Fibroblast of skin of scalp (primary cell): Measurements from ENCODE around the gene AMIGO3.
"Not testable (repeated sequence)": the region's sequence is repeated elsewhere in the genome, so short reads cannot be mapped to it uniquely, and the experiment has no call there.

Experiments
- DNase-seq: peaks from one replicate; pipeline ENCODE4 v3.0.0-alpha.2; 2013

Gene AMIGO3

DNA sequence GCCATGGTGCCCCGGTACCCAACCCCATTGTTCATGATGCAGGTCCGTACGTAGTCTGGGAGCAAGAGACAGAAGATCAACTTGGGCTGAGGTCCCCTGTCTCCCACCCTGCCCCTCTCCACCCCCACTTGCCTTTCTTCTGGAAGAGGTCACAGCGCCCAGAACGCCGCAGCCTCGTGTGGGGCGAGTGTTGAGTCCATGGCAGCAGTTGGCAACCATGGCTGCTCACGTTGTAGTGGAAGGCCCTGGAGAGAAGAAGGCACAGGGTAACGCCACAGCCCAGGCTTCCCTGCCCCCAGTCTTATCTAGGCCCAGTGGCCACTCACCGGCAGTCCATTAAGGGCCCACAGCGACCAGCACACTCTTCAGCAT lies 32.1 kb downstream of the AMIGO3 start:
- not testable (repeated sequence) for DNase-seq

DNA sequence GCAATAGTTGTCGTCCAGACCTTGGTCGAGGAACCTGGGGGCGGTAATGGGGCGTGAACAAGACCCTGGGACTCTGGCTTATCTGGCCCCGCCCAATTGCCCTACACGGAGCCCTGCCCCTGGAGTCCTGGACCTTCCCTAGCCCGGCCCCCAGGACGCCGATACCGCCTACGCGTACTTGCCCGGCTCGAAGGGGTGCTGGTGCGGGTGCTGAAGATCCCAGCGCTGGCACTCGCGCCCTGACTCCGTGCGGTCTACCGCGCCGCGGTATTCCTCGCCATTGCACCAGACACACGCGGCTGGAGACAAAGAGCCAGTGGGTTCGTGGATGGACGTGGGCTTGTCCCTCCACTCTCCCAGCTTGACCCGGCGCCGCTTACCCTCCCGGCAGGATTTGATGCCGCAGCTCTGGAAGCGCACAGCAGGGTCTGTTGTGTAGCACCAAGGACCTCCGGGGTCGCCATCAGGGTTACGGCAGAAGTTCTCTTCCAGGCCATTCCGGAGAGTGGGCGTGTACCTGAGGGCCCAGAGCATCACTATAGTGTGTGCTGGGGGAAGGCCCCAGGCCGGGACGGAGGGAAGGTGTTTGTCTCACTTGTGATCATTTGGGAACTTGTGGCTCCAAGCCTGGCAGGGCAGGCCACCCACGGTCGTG lies 32.6 kb downstream of the AMIGO3 start:
- peak; percentile 45 for DNase-seq

DNA sequence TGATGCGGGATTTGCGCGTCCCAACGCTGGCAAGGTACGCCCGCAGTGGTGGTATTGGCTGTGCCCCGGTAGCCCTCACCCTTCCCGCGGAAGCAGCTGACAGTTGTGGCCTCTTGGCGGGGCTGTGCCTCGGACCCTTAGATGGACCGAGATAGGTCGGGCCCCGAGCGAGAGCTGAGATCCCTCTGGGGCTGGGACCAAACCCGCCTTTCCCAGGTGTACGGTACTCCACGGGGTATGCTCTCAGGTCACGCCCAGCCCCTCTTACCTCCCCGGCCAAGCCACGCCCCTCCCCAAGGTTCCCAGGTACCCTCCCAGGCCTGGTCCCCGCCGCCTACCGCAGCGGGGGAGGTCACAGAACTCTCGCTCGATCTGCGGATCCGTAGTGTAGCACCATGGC lies 33.1 kb downstream of the AMIGO3 start:
- DNase-seq, result not testable (repeated sequence)

DNA sequence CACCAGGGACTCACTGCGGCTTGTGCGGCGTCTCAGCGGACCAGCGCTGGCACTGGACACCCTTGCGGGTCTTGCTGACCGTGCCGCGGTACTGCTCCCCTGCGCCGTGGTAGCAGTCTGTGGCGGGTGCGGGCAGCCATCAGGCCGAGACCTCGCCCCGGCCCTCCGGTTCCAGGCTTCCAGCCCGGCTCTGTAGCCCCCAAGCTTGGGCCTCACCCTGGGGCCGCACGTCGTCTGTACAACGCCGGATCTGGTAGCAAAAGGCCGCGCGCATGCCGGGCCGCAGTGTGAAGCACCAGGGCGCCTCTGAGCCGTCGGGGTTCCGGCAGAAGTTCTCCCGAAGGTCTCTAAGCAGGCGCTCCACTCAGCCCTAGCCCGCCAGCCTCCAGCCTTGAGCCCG lies 33.6 kb downstream of the AMIGO3 start:
- DNase-seq, result not testable (repeated sequence)

DNA sequence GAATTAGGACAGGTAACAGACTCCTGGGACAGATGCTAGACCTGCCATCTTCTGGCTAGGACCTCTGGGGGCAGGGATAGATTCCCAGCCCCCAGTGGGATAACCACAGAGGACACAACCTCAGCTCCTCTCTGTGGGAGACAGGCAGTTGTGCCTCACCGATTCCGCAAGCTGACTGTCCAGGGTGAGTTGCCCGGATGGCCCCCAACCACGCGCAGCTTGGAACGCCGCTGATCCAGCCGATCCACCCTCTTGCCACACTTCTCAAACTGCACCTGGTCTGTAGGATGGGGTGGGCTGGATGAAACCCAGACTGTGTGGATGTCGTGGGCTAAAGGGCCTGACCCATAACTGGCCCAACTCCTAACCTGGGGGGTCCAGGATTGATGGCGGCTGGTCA lies 34.4 kb downstream of the AMIGO3 start:
- not testable (repeated sequence) for DNase-seq

DNA sequence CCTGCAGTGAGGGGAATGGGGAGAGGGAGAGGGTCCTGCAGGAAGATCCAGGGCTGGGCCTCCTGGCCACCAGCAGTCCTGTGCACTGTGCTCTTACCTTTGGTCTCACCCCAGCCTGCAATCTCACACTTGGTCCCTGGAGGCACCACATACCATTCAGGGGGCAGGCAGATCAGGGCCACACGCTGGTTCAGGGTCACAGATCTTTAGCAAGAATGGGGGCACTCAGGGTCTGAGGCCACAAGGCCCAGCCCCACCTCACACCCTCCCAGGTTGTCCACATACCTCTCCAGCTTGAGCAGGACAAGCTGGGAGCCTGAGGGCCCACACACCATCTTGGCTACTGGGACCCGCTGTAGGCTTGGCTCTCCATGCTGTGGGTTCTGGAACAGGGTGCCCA lies 35.0 kb downstream of the AMIGO3 start:
- DNase-seq, result not testable (repeated sequence)

DNA sequence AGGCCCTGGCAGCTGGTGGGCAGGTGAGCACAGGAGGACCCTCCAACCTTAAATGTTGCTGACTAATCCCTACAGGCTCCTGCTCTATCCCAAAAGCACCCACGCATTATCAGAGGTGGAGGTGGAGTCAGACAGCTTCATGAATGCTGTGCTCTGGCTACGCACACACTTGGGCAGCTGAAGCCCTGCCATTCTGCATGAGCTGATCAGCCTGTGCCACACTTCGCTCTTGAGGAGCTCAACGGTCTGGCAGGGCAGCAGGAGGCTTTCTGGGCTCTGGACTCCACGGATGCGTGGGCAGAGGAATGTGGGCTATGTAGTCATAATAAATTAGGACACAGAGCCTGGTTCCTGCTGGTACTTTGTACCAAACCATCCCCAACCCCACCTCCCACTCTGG lies 36.3 kb downstream of the AMIGO3 start:
- DNase-seq, result no peak

DNA sequence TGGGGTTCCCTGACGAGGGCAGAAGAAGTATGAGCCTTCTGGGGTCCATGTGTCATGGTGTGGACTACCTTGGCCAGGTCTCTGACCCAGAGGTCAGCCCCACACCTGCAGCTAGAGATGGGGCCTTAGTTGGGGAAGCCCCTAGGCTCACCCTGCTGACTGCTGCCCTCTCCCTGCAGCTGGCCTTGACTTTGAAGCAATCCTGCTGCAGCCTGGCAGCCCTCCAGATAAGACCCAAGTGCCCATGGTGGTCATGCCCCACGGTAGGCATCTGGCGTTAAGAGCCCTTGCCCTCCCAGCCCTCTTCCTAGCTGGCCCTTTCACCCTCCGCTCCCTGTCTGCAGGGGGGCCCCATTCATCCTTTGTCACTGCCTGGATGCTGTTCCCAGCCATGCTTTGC lies 37.9 kb downstream of the AMIGO3 start:
- DNase-seq, result no peak

DNA sequence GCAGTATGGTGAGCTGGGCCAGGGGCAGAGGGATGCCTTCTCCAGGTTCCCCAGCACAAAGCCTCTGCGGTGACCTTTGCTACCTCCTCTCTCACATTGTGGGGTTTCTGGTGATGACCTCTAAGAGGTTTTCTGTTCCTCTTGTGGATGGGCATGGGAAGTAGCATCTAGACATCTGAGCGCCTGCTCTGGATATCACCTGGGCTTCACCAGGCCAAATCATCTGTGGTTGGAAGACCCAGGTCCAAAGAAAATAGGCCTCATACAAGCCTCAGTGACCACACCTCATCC lies 38.3 kb downstream of the AMIGO3 start:
- DNase-seq, result no peak

DNA sequence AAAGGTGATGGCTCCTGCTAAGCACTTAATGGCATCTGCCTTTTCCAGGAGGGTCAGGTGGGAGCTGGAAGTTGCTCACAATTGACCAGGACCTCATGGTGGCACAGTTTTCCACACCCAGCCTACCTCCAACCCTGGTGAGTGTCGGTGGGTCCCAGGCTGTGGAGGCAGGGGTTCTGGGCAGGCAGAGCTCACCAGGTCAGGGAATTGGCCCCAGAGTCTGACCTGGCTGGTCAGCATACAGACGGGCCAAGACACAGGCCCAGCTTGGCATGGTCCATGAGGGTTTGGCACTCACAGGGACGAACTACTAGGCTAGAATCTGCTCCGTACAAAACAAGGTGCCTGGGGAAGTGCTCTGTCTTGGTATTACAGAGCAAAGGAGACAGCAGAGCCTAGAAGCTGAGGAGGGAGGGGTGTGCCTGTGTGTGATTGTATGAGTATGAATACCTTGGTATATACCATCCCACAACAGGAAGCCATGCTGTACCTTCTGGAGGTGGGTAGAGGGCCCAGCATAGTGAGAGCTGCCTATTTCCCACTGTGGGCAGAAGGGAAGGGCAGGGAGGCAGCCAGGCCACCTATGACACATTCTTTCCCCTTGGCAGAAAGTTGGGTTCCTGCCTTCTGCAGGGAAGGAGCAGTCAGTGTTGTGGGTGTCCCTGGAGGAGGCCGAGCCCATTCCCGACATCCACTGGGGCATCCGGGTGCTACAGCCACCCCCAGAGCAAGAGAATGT lies 38.8 kb downstream of the AMIGO3 start:
- no peak for DNase-seq

DNA sequence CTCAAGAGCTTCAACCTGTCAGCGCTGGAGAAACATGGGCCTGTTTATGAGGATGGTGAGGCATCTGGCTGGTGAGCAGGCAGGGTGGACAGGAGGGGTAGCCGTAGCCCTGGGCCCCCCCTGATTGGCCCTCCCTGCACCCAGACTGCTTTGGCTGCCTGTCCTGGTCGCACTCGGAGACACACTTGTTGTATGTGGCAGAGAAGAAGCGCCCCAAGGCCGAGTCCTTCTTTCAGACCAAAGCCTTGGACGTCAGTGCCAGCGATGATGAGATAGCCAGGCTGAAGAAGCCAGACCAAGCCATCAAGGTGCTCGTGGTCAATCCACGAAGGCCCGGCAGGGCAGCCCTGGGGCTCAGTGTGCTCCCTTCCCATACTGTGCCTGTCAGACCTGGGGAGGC lies 43.6 kb downstream of the AMIGO3 start:
- DNase-seq, result no peak

DNA sequence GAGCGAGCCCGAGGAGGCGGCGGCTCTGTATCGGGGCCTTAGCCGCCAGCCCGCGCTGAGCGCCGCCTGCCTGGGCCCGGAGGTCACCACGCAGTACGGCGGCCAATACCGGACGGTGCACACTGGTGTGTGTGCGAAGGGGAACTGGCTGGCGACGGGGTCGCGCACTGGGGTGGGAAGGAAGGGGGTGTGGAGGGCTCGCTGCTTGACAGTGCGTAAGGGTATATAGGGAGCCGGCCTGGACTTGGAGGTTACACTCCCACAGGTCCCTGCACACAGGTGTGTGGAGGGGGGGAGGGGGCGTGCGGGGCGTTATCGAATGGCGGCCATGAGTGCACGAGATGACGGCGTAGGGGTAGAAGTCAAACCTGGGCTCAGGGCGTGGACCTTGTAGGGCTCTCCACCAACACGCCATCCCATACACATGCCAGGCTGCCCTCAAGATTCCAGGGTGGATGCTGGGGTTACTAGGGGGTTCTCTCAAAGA lies 44.9 kb downstream of the AMIGO3 start:
- DNase-seq, result no peak

DNA sequence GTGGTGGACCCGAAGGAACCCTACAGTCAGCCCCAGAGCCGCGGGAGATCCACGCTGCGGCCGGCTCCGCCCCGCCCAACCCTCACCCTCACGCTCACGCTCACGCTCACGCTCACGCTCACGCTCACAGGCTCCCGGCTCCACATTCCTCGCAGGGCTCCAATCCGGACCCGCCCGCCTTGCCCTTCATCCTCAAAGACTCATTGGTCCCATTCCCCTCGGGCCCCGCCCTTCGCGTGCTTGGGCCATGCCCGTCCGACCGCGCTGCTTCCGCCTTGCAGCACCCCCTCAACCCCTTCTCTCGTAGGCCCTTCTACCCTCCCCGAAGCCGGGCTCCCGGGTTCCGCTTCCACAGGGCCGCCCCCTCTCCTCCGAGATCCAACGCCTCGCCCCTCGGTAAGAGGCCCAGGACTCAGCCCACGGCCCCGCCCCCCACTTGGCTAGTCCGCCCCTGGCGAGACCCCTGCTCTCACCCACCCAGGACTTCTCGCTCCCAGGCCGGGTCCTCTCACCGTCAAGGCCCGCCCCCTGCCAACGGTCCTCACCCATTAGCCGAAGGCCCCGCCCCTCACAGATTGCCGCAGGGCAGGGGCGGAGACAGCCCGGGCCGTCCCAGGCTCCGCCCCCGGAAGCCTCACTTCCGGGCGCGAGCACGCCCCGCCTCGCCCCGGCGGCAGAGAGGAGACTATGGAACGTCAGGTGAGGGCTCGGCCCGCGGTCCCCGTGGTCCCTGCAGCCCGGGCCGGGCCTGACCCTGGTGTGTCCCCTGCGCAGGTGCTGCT lies 45.6 kb downstream of the AMIGO3 start, which contains the start of gene APEH:
Gene APEH, plus strand, starts transcription at position 637 of the 782 bp plus-strand sequence. Its CDS starts 51 bp downstream, at position 688.
- peak; percentile 99 for DNase-seq

DNA sequence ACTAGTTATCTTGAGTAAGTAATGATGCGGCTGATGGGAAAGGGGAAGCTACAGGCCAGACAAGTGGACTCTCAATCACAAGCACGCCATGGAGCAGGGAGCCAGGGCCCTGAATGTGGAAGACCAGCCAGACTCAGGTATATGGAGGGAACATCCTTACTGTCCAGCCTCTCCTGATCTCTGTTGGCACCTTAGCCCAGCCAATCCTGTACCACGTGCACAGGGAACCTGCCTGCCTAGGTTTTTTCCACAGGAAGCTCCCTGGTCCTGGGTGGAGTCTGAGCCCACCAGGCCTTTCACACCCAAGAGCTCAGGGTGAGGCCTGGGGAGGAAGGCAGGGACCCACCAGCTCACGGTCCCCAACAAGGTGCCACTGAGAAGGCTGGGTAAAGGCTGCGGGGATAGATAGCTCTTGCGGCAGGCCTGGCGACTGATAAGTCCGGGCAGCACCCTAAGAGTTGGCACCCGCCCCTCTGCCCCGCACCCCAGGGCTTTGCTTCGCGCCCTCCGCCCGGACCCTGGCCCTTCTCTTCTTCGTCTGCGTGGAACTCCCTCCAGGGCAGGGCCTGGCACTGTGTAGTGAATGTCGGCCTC lies 46.3 kb downstream of the AMIGO3 start:
- no peak for DNase-seq

DNA sequence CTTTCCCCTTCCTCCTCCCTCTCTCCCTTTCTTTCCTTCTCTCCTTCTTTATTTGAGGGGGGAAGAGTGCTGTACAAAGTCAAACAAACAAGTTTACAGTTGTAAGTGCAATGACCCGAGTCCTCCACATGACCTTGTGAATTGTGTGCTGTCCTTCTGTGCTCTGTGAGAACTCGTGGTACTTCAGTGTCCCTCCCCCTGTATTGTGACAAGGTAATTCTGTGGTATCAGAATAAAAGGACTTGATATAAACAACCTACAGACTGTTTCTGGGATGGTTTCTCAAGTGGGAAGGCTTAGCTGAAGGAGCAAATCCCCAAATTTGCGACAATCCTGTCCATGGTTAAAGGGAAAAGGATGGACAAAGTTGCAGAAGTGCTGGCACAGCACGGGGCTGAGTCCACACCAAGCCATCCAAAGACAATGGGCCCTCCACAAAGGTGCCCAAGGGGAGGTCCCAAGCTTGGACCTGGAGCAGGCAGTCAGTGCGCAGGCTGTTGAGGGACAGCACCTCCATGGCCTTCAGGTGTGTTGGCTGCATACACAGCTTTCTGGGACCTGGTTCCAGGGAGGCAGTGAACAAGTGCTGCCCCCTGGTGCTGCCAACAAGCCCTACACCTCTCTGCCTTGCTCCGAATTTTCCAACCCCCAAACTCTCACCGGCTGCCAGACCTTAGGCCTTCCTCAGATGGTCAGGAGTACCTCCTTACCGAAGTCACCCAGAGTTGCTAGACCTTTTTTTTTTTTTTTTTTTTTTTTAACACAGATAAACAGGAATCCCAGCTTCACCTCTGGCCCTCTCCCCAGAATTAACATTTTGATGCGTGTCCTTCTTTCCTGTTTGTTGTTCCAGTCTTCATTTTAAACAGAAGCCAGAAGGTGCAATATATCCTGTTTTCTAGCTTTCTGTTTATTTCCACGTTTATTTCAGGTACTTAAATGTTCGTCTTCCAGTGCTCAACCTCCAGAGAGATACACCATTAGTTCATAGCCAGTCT lies 47.9 kb downstream of the AMIGO3 start:
- peak; percentile 56 for DNase-seq

DNA sequence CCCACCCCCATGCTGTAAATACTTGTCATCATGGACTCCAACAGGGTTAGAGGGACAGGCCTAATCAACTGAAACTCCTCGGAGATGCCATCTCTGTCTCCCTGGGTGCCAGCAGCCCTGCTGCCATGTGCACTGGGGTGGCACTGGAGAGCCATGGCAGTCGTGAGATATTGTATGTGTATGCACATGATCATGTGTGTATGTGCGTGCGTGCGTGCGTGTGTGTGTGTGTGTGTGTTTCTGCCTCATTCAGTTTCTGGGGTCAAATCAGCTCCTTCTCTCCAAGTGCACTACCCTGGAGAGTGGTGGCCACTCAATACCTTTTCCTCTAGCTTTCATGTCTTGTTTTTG lies 48.6 kb downstream of the AMIGO3 start:
- no peak for DNase-seq

DNA sequence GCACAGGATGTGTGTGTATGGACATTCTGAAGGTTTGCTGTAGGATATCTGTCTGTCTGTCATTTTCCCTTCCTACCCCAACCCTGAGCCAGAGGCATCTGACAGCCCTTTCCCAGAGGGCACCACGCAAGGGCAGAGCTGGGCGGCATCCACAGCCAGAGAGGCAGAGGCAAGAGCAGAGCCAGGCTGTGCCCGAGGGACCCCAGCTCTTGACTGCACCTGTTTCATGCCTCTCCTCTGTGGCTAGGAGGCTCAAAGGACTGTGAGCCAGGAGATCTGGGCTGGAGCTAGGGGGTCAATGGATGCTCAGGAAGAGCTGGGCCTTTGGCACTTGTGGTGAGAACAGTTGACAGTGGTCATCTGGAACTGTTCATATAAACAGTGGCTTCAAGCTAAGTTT lies 50.1 kb downstream of the AMIGO3 start:
- no peak for DNase-seq

DNA sequence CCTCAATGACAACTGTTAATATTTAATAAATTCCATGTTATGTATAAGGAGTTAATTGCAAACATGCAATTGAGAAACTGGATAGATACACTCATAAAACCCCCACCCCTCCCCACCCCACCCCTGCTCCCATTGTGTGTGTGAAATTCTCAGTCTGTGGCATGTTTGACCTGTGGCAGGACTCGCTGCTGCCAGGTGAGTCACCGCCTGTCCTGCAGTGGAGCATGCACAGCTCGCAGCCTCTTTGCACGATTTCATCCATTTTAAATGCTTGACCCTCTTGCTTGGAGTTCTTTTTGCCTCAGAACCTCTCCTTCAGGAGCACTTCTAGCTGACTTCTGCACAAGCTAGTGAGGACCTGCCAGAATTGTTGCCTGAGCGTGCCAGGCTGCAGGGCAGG lies 50.6 kb downstream of the AMIGO3 start:
- DNase-seq, result no peak

DNA sequence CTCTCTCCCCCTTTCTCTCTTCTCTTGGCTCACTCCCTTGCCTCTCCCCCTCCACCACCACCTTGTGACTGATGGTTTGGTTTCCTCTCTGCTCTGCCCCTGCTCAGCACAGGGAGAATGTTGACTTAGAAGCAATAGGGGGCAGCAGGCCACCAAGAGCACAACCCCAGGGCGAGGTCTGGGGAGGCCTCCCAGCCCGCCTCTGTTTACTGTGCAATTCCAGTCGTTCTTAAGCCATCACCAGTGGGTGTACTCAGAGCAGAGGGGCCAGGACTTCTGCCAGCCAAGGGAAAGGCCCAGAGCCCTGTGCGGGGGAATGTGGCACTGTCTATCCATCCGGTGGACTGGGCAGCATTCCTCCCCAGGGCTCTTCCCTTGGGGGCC lies 51.1 kb downstream of the AMIGO3 start:
- DNase-seq, result peak; percentile 33

DNA sequence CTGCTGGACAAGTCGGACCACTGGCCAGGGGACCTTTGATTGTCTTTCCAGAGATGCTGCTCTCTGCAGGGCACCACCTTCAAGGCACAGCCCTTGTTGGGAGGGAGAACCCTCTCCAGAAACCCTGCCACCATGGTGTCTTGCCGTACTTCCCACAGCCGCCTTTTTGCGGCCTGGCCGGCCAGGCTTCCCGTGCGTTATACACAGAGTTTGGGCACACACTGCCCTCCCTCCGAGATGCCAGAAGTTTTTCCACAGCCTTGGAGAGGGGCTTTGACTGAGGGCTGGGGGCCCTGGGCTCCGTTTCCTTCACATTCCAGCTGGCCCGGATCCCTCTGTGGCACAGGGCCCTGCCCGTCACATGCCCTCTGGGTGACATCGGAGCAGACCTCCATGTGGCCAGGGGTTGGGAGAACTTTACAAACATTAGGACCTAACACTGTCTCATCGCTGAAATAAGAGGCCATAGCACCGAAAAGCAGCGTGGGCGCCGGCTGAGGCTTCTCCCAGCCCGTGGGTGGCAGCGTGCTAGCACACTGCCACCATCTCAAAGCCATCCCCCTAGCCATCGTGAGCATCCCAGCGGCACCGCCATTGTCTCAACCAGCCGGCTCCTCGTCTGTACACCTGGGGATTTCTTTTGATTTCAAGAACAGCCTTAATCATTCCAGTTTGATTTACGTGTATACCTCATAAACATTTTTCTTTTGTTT lies 51.6 kb downstream of the AMIGO3 start:
- no peak for DNase-seq
